ENCODE results near the gene KMT2C. TPM values are rescaled to one million over a fixed set of nuclear protein-coding genes. Genes with fewer than 3 reads are reported as not detected.
A peak's percentile ranks its signal among the peaks of the same experiment; 100 is the strongest.

The KMT2C gene
- total RNA-seq, 2 experiments from 2014 or later = 35.7 to 36.6 TPM

DNA sequence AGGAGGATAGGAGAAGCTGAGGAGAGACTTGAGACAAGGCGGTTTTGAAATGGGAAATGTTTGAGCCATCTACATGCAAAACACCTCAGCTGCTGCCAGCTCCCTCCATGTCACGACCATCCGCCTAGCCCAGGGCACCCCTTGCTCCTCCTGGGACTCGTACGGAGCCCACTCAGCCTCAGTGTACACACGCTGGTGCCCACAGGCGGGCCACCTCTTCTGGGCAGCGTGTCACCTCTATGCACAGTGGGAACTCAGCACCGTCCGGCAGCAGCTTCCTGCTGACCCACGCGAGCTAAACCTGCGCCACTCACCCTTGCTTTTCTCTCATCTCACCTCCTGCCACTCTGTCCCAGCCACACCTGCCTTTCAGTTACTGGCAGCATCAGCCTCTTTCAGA is 302.0 kb downstream of the KMT2C start:
- Mint-ChIP-seq H3K27me3 (no peaks in the 10 kb centered on the region), H3K4me1 (ENCODE audit: low read depth) (no peaks in the 10 kb centered on the region), H3K27ac (peak overlapping the region; percentile 42), H3K36me3 (peaks cover 20% of the 10 kb centered on the region), H3K4me3 (no peak overlapping the region), H3K9me3 (no peaks in the 10 kb centered on the region)
- intact Hi-C loops (cut with micrococcal nuclease) = no loop called here
- ChIA-PET CTCF (interaction anchor here (1.0 kb wide), 1 partner anchor 11 kb away, joined by 3 read pairs; no protein-coding TSS in a partner anchor), POLR2A (no interaction called here)
- DNase-seq = no peak

DNA sequence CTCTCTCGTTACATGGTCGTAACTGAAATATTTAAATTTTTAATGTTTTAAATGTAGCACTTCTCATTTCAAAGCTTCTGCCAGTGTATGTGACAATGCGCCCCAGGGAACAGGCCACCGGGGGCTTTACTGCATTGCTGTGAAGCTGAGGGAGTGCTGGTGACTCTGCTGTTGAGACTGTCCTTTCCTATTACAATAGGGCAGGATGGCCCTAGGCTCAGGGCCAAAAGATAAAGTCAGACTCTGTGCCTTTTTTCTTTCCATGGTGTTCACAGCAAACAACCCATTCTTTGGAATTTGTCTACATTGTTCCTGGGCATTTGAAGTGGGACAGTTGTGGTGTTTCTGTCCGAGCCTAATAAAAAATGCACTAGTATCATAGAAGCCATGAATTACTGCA is 303.0 kb downstream of the KMT2C start:
- H3K27ac Mint-ChIP-seq = no peak overlapping the region
- intact Hi-C loops (cut with micrococcal nuclease) = no loop called here
- no peak for DNase-seq
- ChIA-PET POLR2A (no interaction called here), CTCF (interaction anchor here (1.0 kb wide), 1 partner anchor 12 kb away, joined by 3 read pairs; no protein-coding TSS in a partner anchor)
- H3K4me1 Mint-ChIP-seq (ENCODE audit: low read depth) = no peaks in the 10 kb centered on the region
- no peak overlapping the region for H3K4me3 Mint-ChIP-seq
- peaks cover 20% of the 10 kb centered on the region for H3K36me3 Mint-ChIP-seq
- no peaks in the 10 kb centered on the region for H3K9me3 Mint-ChIP-seq
- H3K27me3 Mint-ChIP-seq = no peaks in the 10 kb centered on the region

DNA sequence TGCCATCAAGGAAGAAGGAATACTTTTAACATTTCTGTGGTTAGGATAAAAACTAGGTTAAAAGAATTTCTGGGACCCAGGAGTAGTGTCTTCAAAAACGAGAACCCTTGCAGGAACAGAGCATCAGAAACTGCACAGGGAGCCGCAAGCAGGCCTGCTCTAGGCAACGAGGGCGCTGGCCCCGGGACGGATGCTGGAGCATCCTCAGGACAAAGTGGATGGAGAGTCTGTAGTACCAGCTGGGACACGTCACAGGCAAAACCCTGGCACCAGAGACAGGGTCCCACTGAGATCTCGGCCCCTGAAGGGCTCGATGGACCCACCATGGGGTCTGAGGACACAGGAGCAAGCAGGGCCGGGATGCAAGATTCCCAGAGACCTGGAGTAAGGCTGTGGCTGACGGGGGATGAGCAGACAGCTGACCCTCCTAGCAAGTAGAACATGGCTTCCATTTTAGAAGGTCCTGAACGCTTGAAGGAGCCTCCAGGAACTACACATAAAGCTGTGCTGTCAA is 303.8 kb downstream of the KMT2C start:
- H3K9me3 Mint-ChIP-seq = no peaks in the 10 kb centered on the region
- peaks cover 26% of the 10 kb centered on the region for H3K36me3 Mint-ChIP-seq
- no peak overlapping the region for H3K27ac Mint-ChIP-seq
- no peak for DNase-seq
- CTCF ChIA-PET = no interaction called here
- POLR2A ChIA-PET = no interaction called here
- H3K4me1 Mint-ChIP-seq (ENCODE audit: low read depth) = no peaks in the 10 kb centered on the region
- H3K27me3 Mint-ChIP-seq = no peaks in the 10 kb centered on the region
- intact Hi-C loops (cut with micrococcal nuclease) = no loop called here
- H3K4me3 Mint-ChIP-seq = no peak overlapping the region

DNA sequence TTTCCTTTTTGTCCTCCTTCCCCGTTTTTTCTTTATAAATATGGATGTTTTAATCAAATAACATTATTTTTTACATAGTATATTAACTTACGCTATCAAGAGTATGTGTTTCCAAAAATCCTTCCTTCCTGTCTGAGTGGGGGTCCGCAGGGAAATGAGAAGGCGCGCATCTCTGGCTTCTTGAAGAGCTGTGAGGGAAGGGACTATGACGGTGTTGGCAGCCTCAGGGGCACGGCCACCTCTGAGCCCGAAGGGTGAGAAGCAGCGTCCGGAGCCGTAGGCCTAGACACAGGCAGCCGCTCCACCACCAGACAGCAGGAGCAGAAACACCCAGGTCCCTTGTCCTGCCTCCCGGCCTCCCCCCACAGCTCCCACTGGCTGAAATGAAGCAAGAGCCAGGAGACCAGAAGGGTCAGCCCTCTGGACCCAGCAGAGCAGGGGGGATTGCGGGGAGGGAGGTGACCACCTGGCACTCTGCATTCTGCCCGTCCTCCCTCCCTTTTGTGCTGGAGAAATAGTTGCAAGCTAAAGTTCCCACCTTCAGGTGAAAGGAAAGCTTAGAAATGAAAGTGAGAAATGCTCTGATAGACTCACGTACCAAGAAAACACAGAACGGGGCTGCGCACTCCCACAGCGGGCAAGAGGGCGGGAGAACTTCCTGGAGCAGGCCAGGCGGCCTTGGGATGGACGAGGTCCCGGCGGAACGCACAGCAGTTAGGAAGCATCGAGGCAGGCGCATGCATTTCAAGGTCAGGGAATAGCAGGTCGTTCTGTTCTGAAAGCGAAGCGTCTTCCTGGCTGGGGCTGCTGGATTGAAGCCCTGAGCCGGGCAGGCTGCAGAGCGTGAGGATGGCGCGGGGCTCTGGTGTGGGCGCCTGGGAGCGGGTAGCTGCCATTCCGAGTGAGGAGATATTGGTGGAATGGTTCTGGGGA is 304.9 kb downstream of the KMT2C start:
- ChIA-PET POLR2A (no interaction called here), CTCF (no interaction called here)
- Mint-ChIP-seq H3K27ac (no peak overlapping the region), H3K36me3 (peaks cover 28% of the 10 kb centered on the region), H3K4me3 (no peak overlapping the region), H3K9me3 (no peaks in the 10 kb centered on the region), H3K4me1 (ENCODE audit: low read depth) (no peaks in the 10 kb centered on the region), H3K27me3 (no peaks in the 10 kb centered on the region)
- no peak for DNase-seq
- intact Hi-C loops (cut with micrococcal nuclease) = no loop called here

DNA sequence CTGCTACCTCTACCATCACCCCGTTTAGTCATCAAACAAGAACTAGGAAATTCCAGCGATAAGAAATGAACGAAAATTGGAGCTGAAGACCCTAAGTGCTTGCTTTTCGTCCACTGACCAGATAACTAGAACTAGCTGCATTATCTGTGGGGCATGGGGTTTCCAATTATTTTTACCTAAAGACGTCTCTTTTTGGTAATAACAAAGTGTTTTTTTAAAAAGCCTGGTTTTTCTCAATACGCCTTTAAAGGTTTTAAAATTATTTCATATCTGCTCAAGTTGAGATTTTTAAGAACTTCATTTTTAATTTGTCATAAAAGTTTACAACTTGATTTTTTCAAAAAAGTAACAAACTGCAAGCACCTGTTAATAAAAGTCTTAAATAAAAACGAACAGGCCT is 306.1 kb downstream of the KMT2C start:
- no peaks in the 10 kb centered on the region for H3K4me1 Mint-ChIP-seq (ENCODE audit: low read depth)
- intact Hi-C loops (cut with micrococcal nuclease) = no loop called here
- ChIA-PET POLR2A (no interaction called here), CTCF (no interaction called here)
- H3K27ac Mint-ChIP-seq = no peak overlapping the region
- H3K27me3 Mint-ChIP-seq = no peaks in the 10 kb centered on the region
- no peak overlapping the region for H3K4me3 Mint-ChIP-seq
- DNase-seq = no peak
- H3K36me3 Mint-ChIP-seq = peaks cover 36% of the 10 kb centered on the region
- peaks cover 5% of the 10 kb centered on the region for H3K9me3 Mint-ChIP-seq

DNA sequence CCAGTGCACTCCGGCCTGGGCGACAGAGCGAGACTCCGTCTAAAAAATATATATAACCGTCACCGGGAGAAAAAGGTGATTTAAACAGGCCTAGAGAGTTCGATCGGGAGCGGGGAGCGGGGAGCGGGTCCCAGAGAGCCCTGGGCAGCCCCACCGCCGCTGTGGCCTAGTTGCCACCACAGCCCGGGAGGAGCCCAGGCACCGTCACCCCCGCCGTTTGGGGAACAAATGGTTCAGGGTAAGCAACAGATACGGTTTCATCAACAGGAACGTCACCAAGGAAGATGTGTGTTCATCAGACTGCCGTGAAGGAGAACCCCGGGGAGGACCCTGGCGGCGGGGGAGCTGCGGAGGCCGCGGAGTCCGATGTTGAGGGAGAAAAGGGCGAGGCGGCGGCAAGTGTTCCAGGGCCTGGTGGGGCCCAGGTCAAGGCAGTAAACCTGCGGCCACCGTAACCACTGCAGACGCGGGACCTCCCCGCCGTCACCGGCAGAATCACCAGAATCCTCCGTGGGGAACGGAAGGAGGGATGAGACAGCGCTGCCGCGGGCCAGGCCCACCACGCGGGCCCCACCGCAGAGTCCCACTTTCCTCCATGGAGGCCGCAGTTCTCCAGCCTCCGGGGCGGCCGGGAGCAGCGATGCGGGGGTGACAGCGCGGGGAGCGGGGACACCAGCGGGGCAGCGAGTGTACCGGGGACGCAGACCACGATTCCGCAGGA is 306.9 kb downstream of the KMT2C start:
- H3K27me3 Mint-ChIP-seq = no peaks in the 10 kb centered on the region
- DNase-seq = no peak
- peaks cover 12% of the 10 kb centered on the region for H3K9me3 Mint-ChIP-seq
- H3K36me3 Mint-ChIP-seq = peaks cover 41% of the 10 kb centered on the region
- ChIA-PET CTCF (no interaction called here), POLR2A (no interaction called here)
- H3K4me3 Mint-ChIP-seq = no peak overlapping the region
- H3K27ac Mint-ChIP-seq = no peak overlapping the region
- intact Hi-C loops (cut with micrococcal nuclease) = no loop called here
- H3K4me1 Mint-ChIP-seq (ENCODE audit: low read depth) = no peaks in the 10 kb centered on the region

DNA sequence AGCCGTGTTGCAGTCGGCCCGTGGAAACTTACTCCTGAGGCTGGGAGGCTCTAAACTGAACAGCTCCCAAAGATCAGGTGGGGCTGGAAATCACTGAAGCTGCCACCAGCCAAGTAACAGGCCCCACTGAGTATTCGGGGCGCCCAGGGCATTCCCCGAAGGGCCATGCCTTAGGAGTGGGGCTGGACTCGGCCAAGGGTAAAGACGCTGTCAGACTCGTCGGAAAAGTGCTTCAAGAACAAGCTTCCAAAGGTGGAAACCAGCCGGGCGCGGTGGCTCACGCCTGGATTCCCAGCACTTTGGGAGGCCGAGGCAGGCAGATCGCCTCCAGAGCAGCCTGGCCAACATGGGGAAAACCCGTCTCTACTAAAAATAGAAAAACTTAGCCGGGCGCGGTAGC is 307.6 kb downstream of the KMT2C start:
- Mint-ChIP-seq H3K9me3 (peaks cover 12% of the 10 kb centered on the region), H3K4me3 (no peak overlapping the region), H3K36me3 (peaks cover 45% of the 10 kb centered on the region), H3K27me3 (no peaks in the 10 kb centered on the region), H3K27ac (no peak overlapping the region), H3K4me1 (ENCODE audit: low read depth) (no peaks in the 10 kb centered on the region)
- ChIA-PET CTCF (no interaction called here), POLR2A (no interaction called here)
- DNase-seq = no peak
- intact Hi-C loops (cut with micrococcal nuclease) = no loop called here

DNA sequence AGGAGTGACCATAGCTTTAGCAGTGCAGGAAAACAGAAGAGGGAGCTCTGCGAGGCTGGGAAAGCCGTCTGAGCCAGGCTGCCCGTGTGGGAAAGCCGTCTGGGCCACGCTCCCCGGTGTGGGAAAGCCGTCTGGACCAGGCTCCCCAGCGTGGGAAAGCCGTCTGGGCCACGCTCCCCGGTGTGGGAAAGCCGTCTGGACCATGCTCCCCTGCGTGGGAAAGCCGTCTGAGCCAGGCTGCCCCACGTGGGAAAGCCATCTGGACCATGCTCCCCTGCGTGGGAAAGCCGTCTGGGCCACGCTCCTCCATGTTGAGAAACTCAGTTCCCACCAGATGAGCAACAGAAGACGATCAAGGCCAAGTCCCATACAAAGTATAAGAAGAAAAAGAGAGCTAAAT is 308.6 kb downstream of the KMT2C start:
- ChIA-PET CTCF (no interaction called here), POLR2A (no interaction called here)
- H3K4me1 Mint-ChIP-seq (ENCODE audit: low read depth) = peaks cover 6% of the 10 kb centered on the region
- intact Hi-C loops (cut with micrococcal nuclease) = no loop called here
- H3K4me3 Mint-ChIP-seq = no peak overlapping the region
- no peak overlapping the region for H3K27ac Mint-ChIP-seq
- H3K9me3 Mint-ChIP-seq = peaks cover 12% of the 10 kb centered on the region
- H3K27me3 Mint-ChIP-seq = no peaks in the 10 kb centered on the region
- H3K36me3 Mint-ChIP-seq = peaks cover 55% of the 10 kb centered on the region
- no peak for DNase-seq

DNA sequence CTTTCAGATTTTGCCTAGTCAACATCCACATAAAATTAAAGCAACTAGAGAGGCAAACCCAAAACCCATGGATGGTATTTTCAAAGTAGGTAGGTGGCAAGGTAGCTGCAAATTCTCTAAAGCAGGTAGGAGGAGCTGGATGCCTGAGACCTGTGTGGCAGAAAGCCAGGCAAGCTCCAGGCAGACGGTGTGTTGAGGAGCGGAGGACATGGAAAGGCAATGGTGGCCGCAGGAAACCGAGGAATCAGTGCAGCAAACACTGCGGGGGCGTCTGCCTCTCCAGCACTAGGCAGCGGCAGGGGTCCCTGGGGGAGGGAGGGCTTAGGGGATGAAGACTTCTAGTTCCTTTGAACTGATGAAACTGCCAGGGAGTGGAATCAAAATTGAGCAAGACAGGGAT is 309.1 kb downstream of the KMT2C start:
- Mint-ChIP-seq H3K36me3 (peaks cover 58% of the 10 kb centered on the region), H3K9me3 (peaks cover 12% of the 10 kb centered on the region), H3K4me3 (no peak overlapping the region), H3K27ac (no peak overlapping the region), H3K27me3 (no peaks in the 10 kb centered on the region), H3K4me1 (ENCODE audit: low read depth) (peaks cover 9% of the 10 kb centered on the region)
- DNase-seq = no peak
- ChIA-PET CTCF (interaction anchor here (0.7 kb wide), 1 partner anchor 547 kb away, joined by 3 read pairs; no protein-coding TSS in a partner anchor), POLR2A (interaction anchor here (0.6 kb wide), 1 partner anchor 703 kb away, joined by 3 read pairs; no protein-coding TSS in a partner anchor)
- intact Hi-C loops (cut with micrococcal nuclease) = no loop called here

DNA sequence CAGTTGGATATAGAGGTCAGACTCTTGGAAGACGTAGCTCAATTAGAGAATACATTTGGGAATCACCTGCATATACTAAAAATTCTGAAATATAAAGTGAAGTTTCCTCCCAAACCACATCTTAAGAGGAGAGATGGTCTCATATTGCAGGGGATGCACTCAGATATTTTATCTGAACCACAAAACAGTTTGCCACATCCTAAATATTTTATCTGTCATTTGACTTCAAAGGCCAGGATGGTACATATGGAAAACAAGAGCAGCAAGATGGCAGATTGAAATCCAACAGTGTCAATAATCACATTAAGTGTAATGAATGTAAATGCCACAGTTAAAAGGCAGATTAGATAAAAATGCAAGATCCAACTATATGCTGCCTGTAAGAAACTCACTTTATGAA is 313.3 kb downstream of the KMT2C start:
- POLR2A ChIA-PET = no interaction called here
- Mint-ChIP-seq H3K27me3 (no peaks in the 10 kb centered on the region), H3K4me1 (ENCODE audit: low read depth) (peaks cover 13% of the 10 kb centered on the region), H3K36me3 (peaks cover 73% of the 10 kb centered on the region), H3K9me3 (peaks cover 12% of the 10 kb centered on the region), H3K27ac (no peak overlapping the region), H3K4me3 (no peak overlapping the region)
- CTCF ChIA-PET = no interaction called here
- intact Hi-C loops (cut with micrococcal nuclease) = no loop called here
- DNase-seq = no peak

DNA sequence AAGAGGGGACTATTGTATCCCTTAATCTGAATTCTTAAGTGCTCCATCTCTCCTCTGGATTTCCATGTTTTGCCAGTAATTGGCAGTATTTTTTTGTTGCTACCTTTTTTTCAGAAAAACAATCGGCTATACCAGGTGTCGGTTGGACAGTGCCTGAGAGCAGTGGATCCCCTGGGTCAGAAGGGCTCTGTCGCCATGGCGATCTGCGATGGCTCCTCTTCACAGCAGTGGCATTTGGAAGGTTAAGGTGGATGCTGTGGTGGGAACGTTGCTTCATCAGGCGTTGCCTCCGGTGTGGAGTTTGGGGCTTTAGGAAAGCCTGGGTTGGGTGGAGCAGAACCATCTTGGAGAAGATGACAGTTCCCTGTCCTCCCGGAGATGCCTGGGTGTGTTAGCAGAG is 314.4 kb downstream of the KMT2C start:
- no peak overlapping the region for H3K27ac Mint-ChIP-seq
- H3K27me3 Mint-ChIP-seq = no peaks in the 10 kb centered on the region
- CTCF ChIA-PET = no interaction called here
- peaks cover 12% of the 10 kb centered on the region for H3K9me3 Mint-ChIP-seq
- H3K36me3 Mint-ChIP-seq = peaks cover 68% of the 10 kb centered on the region
- POLR2A ChIA-PET = no interaction called here
- H3K4me3 Mint-ChIP-seq = no peak overlapping the region
- no peak for DNase-seq
- H3K4me1 Mint-ChIP-seq (ENCODE audit: low read depth) = peaks cover 13% of the 10 kb centered on the region
- intact Hi-C loops (cut with micrococcal nuclease) = no loop called here

DNA sequence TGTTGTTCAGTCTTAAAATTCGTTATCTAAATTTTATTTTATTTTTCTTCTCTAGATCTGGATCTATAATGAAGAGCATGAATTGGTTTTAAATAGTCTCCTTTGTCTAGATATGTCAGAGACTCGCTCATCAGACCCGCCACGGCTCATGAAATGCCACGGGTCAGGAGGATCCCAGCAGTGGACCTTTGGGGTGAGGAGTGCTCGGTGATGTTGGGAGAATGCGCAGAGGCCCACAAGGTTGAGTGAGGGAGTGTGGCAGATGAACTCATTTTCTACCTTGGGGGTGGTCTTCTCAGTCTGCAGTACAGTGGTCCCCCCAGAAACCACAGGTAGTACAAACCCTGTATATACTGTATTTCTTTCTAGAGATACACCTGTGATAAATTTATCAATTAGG is 315.0 kb downstream of the KMT2C start:
- H3K36me3 Mint-ChIP-seq = peaks cover 68% of the 10 kb centered on the region
- DNase-seq = no peak
- intact Hi-C loops (cut with micrococcal nuclease) = no loop called here
- H3K27me3 Mint-ChIP-seq = no peaks in the 10 kb centered on the region
- H3K9me3 Mint-ChIP-seq = peaks cover 12% of the 10 kb centered on the region
- CTCF ChIA-PET = interaction anchor here (0.9 kb wide), 1 partner anchor 28 kb away, joined by 4 read pairs; no protein-coding TSS in a partner anchor
- no peak overlapping the region for H3K4me3 Mint-ChIP-seq
- POLR2A ChIA-PET = no interaction called here
- no peak overlapping the region for H3K27ac Mint-ChIP-seq
- peaks cover 13% of the 10 kb centered on the region for H3K4me1 Mint-ChIP-seq (ENCODE audit: low read depth)

Data from activated CD4-positive, alpha-beta memory T cell treated with anti-CD3 and anti-CD28 coated beads for 36 hours (primary cell).